Posterior cingulate gyrus (tissue), 11 donors: ENCODE data around the gene PRKAR2A.
"Not testable (repeated sequence)": the region's sequence is repeated elsewhere in the genome, so short reads cannot be mapped to it uniquely, and the experiment has no call there.

Source experiments
- DNase-seq, 10 donors: peaks; one replicate each; pipeline versions ENCODE4 v3.0.0 to v3.0.0-alpha.2; 2020 to 2021; ENCODE audit warnings: mixed read lengths in 3 of 10
- intact Hi-C: fragments of 100-400 bp; cut with DNase I; formaldehyde crosslinking; loops from one replicate; pipeline ENCODE4 v1.15.1; 2023

Gene PRKAR2A

GRCh38 chr3:48739617-48739954 is 108.1 kb downstream of the PRKAR2A start:
- intact Hi-C loops = no loop called here
- DNase-seq = peak in 1 of 10 donors; percentile 77

DNA sequence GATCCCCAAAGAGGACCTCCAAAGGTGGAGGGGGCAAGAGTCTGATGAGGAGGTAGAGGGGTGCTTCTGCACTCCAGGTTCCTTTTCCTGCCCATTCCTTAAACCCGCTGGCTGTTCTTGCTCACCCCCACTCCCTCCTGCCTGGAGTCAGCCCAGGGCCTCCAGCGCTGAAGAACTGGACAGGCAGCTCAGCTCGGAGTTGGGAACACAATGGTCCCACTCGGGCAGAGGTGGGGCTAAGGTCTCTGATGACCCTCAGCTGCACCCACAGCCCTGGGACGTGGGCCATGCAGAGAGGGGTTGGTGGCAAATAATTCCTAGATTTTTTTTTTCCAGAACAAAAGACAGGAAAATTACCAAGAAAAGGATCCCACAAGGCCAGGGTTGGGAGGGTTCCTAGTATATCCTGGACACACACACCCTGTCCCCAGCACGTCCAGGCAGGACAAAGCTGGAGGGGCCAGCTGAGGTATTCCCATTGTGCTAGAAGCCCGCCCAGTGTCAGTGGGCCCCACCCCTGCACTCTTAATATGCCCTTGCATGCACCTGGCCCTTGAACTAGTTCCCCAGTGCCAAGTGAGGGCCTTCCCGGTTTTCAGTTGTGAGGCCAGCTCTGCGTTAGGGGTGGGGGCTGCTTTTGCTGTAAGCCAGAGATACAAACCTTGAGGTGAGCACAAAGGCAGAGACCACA is 108.6 kb downstream of the PRKAR2A start:
- intact Hi-C loops = no loop called here
- peak in 1 of 10 donors; percentile 57 for DNase-seq

GRCh38 chr3:48738144-48738536 is 109.5 kb downstream of the PRKAR2A start:
- intact Hi-C loops = no loop called here
- no peak for DNase-seq

DNA sequence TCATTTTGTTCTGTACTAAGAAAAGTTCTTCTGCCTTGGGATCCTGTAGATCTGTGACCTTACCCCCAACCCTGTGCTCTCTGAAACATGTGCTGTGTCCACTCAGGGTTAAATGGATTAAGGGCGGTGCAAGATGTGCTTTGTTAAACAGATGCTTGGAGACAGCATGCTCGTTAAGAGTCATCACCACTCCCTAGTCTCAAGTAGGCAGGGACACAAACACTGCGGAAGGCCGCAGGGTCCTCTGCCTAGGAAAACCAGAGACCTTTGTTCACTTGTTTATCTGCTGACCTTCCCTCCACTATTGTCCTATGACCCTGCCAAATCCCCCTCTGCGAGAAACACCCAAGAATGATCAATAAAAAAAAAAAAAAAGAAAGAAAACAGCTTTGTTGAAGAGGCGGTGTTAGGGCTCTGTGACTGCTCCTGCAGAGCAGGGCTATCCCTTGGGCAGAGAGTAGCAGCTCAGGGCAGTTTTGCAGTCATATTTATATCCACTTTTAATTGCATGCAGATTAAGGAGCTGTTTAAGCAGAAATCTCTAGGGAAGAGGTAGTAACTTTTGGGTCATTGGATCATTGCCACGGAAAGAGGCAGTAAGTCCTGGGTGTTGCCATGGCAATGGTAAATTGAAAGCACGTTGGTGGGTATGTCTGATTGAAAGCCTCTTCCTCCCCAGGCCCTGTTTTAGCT is 112.5 kb downstream of the PRKAR2A start:
- peak in 1 of 10 donors; percentile 10 for DNase-seq
- intact Hi-C loops = not testable (repeated sequence)

DNA sequence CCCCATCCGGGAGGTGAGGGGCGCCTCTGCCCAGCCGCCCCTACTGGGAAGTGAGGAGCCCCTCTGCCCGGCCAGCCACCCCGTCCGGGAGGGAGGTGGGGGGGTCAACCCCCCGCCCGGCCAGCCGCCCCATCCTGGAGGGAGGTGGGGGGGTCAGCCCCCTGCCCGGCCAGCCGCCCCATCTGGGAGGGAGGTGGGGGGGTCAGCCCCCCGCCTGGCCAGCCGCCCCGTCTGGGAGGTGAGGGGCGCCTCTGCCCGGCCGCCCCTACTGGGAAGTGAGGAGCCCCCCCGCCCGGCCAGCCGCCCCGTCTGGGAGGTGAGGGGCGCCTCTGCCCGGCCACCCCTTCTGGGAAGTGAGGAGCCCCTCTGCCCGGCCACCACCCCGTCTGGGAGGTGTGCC is 113.1 kb downstream of the PRKAR2A start:
- intact Hi-C loops = not testable (repeated sequence)
- peak in 1 of 10 donors; percentile 37 for DNase-seq

- intact Hi-C loops = not testable (repeated sequence)
- DNase-seq = peak in 1 of 10 donors; percentile 37
These were observed 113.7 kb downstream of the PRKAR2A start for GRCh38 chr3:48733752-48734518.

- intact Hi-C loops = no loop called here
- no peak for DNase-seq
These were observed 120.2 kb downstream of the PRKAR2A start for GRCh38 chr3:48727511-48727910.

GRCh38 chr3:48725185-48725855 is 122.4 kb downstream of the PRKAR2A start:
- intact Hi-C loops, DNase-seq: not testable (repeated sequence)

DNA sequence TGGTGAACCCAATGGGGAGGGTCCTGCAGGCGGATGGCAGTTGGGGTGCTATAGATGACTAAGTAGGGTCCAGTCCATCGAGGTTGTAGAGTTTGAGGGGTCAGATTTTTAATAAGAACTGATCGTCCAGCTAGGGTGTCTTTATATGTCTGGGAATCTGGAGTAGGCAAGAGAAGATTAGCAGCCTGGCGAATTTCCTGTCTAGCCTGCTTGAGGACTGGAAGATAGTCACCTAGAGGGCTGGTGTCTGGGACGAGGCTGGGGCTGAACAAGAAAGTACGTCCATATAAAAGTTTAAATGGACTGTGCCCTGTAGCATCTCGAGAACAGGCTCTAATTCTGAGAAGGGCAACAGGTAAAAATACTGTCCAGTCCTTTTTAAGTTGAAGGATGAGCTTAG is 123.9 kb downstream of the PRKAR2A start:
- intact Hi-C loops = no loop called here
- DNase-seq = peak in 2 of 10 donors; percentile 2 to 14

- DNase-seq, intact Hi-C loops: not testable (repeated sequence)
These were observed 124.4 kb downstream of the PRKAR2A start for GRCh38 chr3:48723293-48723692.

DNA sequence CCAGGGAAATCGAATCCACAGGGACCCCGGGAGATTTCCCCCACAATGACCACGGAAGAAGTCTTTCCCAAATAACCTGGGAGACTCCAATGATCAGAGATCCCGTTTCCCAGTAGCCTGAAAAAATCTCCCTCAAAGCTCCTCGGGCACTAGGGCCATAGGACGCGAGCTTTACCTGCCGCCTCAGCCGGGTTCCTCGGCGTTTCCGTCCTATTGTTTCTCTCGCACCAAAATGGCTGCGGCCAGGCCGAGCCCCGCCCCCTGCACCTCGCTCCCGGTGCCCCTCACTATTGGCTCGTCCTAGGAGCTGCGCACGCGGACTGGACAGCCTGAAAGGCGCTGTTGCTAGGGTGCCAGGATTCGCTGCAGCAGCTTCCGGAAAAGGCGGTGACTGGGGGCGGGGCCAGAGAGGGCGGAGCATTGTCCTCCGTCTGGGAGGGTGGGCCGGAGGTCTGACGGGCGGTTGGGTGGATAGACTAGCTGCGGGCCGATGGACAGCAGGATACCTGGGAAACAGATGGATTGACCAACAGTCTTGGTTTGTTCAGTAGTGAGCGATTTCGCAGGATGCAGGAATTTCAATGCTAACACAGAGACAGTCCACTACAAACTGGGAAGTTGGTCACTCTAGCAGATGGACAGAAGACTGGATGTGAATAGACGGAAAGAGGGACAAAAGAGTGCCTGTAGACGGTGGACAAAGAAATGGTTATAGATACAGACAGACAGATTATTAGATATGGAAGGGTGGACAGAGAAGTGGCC is 130.5 kb downstream of the PRKAR2A start, which contains the start of gene IP6K2:
Gene IP6K2 (minus strand): TSS at position 240 of the 765 bp plus-strand sequence. CDS start 21,930 bp downstream, outside the sequence.
- DNase-seq = peak; percentile 98 to 100 (median 99)

DNA sequence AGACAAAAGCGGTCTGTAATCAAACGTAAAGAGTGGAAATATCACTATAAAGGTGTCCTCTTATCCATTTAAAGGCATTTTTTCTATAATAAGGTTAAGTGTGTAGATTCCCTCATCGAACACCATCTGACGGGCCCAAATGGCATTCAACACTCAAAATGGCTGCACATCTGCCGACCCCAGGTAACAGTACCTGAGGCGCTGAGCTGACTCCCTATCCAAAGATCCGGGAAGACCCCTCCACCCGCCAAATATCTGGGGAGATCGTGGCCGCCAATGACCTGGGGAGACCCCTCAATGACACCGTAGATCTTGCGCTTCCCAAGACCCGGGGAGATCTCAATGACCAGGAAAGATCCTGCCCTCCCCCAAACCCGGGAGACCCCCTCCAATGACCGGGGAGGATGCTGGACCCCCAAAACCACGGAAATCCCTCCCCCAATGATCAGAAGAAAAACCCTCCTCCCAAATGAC is 131.1 kb downstream of the PRKAR2A start:
- intact Hi-C loops = no loop called here
- DNase-seq = peak in 3 of 10 donors; percentile 18 to 80 (median 59)

More for the DNA sequence above, 130.5 kb downstream of the PRKAR2A start, which contains the start of gene IP6K2:
- intact Hi-C loops = no loop called here

DNA sequence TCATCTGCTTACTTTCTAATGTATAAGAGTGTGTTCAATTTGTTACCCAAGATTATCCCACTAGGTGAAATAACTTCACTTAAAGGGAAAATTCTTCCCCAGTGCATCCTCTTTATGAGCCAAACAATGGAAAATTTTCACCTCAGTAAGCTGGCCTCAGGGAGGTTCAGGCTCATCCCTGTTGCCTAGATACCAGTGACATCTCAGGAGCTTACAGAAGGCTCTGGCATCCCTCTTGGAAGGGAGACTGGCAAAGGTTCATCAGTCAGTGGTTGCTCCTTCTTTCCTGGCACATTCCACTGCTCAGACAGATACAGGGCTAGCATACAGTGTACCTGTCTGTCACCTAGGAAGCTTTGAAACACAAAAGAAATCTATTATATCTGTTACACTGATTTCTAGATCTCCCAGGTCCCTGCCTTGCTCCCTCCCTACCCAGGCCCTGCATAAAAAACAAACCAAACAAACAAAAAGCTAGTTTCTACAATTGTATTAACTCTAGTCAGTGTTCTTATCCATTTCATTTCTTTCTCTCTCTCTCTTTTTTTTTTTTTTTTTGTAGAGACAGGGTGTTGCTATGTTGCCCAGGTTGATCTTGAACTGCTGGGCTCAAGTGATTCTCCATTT is 132.4 kb downstream of the PRKAR2A start:
- intact Hi-C loops = no loop called here
- DNase-seq = peak in 1 of 10 donors; percentile 29

GRCh38 chr3:48711727-48712126 is 135.9 kb downstream of the PRKAR2A start:
- intact Hi-C loops = no loop called here
- peak in 1 of 10 donors; percentile 10 for DNase-seq

DNA sequence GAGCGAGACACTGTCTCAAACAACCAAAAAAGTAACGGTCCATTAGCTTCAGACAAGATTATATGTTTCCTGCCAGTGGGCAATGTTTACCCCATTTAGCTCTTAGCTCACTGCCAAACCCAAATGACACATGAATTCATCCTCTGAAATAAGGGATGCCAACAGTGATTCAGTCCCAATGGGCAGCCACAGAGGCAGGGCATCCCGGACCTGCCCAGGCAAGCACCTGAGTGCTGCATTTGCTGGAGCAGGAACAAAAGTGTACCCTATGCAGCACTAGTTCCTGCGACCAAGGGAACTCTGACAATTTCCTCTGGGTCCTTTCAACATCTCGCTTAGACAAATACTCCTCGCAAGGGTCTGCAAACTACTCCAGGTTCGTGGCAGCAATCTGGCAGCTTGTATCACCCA is 138.6 kb downstream of the PRKAR2A start:
- DNase-seq = peak in 1 of 10 donors; percentile 63
- intact Hi-C loops = no loop called here

DNA sequence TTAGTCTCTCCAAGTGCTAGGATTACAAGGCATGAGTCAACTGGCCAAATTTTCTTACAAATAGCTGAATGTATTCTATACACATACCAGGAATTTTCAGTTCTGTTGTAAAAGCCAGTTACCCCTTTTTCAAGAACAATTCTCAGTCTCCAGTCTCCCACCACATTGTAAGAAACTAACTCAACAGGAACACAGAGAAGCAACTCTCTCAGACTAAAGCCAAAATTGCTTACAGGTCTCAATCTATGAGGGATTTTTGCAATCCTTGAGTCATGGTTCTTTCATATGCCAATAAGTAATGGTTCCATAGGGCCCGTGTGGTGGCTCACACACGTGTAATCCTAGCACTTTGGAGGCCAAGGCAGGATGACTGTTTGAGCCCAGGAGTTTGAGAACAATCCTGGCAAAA is 139.2 kb downstream of the PRKAR2A start:
- peak in 1 of 10 donors; percentile 3 for DNase-seq
- intact Hi-C loops = no loop called here

- intact Hi-C loops = no loop called here
- no peak for DNase-seq
These were observed 140.5 kb downstream of the PRKAR2A start for GRCh38 chr3:48707157-48707556.

GRCh38 chr3:48702320-48702920 is 145.3 kb downstream of the PRKAR2A start:
- peak in 2 of 10 donors; percentile 6 for DNase-seq
- intact Hi-C loops = no loop called here
